ENCODE measurements around the gene ZNF862. TPM values are rescaled to one million over a fixed set of nuclear protein-coding genes. Genes with fewer than 3 reads are reported as not detected.

Gene ZNF862
- total RNA-seq, 1 donor = 8.7 TPM

- H3K36me3 ChIP-seq (ENCODE audit: insufficient read depth, low read length) = peaks cover 6% of the 10 kb centered on the region
- DNase-seq (ENCODE audit: insufficient read length, low spot score, missing footprints) = no peak
- no peaks in the 10 kb centered on the region for H3K4me1 ChIP-seq (ENCODE audit: insufficient read depth, low read length)
- peak; percentile 14 for TF ChIP-seq CTCF (IDR thresholded peaks at IDR 0.05; ENCODE audit: extremely low read depth, low read depth, low read length)
- no peaks in the 10 kb centered on the region for H3K79me2 ChIP-seq (ENCODE audit: insufficient read depth, low read length)
- no peaks in the 10 kb centered on the region for H3K27me3 ChIP-seq (ENCODE audit: insufficient read depth, low read length)
- no peaks in the 10 kb centered on the region for H4K20me1 ChIP-seq (ENCODE audit: insufficient read depth, low read length)
- H3K4me3 ChIP-seq (ENCODE audit: insufficient read depth, low read length) = no peak overlapping the region
- H2AFZ ChIP-seq (ENCODE audit: low read length) = no peak overlapping the region
- no peak overlapping the region for H3K4me2 ChIP-seq (ENCODE audit: insufficient read depth, low read length)
- no peaks in the 10 kb centered on the region for H3K9me3 ChIP-seq (ENCODE audit: low read depth, low read length)
- H3K27ac ChIP-seq (ENCODE audit: low read depth, low read length) = no peak overlapping the region
Observed at GRCh38 chr7:149860821-149861727, 22.9 kb downstream of the ZNF862 start.

GRCh38 chr7:149861728-149862045 lies 23.5 kb downstream of the ZNF862 start:
- Histone ChIP-seq H3K4me2 (ENCODE audit: insufficient read depth, low read length) (no peak overlapping the region), H3K79me2 (ENCODE audit: insufficient read depth, low read length) (no peaks in the 10 kb centered on the region), H4K20me1 (ENCODE audit: insufficient read depth, low read length) (no peaks in the 10 kb centered on the region), H3K9me3 (ENCODE audit: low read depth, low read length) (no peaks in the 10 kb centered on the region), H3K4me1 (ENCODE audit: insufficient read depth, low read length) (no peaks in the 10 kb centered on the region), H3K27me3 (ENCODE audit: insufficient read depth, low read length) (no peaks in the 10 kb centered on the region), H3K27ac (ENCODE audit: low read depth, low read length) (no peak overlapping the region), H3K36me3 (ENCODE audit: insufficient read depth, low read length) (peaks cover 6% of the 10 kb centered on the region), H3K4me3 (ENCODE audit: insufficient read depth, low read length) (no peak overlapping the region), H2AFZ (ENCODE audit: low read length) (no peak overlapping the region)
- no peak for TF ChIP-seq CTCF (IDR thresholded peaks at IDR 0.05; ENCODE audit: extremely low read depth, low read depth, low read length)
- DNase-seq (ENCODE audit: insufficient read length, low spot score, missing footprints) = no peak

DNA sequence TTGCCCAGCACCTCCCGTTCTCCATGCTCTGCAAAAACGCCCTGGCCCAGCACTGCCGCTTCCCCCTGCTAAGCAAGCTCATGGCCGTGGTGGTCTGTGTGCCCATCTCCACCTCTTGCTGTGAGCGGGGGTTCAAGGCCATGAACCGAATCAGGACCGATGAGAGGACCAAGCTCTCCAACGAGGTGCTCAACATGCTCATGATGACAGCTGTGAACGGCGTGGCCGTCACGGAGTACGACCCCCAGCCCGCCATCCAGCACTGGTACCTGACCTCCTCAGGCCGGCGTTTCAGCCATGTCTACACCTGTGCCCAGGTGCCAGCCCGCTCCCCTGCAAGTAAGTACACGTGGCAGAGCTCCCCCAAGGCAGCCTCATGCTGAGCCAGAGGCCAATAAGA lies 24.0 kb downstream of the ZNF862 start:
- no peak overlapping the region for H3K4me3 ChIP-seq (ENCODE audit: insufficient read depth, low read length)
- no peaks in the 10 kb centered on the region for H3K27me3 ChIP-seq (ENCODE audit: insufficient read depth, low read length)
- no peak for TF ChIP-seq CTCF (IDR thresholded peaks at IDR 0.05; ENCODE audit: extremely low read depth, low read depth, low read length)
- no peak overlapping the region for H3K27ac ChIP-seq (ENCODE audit: low read depth, low read length)
- no peaks in the 10 kb centered on the region for H3K9me3 ChIP-seq (ENCODE audit: low read depth, low read length)
- no peaks in the 10 kb centered on the region for H3K79me2 ChIP-seq (ENCODE audit: insufficient read depth, low read length)
- H2AFZ ChIP-seq (ENCODE audit: low read length) = no peak overlapping the region
- H3K4me2 ChIP-seq (ENCODE audit: insufficient read depth, low read length) = no peak overlapping the region
- H3K36me3 ChIP-seq (ENCODE audit: insufficient read depth, low read length) = peaks cover 6% of the 10 kb centered on the region
- no peaks in the 10 kb centered on the region for H3K4me1 ChIP-seq (ENCODE audit: insufficient read depth, low read length)
- no peak for DNase-seq (ENCODE audit: insufficient read length, low spot score, missing footprints)
- H4K20me1 ChIP-seq (ENCODE audit: insufficient read depth, low read length) = no peaks in the 10 kb centered on the region

- Histone ChIP-seq H2AFZ (ENCODE audit: low read length) (no peak overlapping the region), H4K20me1 (ENCODE audit: insufficient read depth, low read length) (no peaks in the 10 kb centered on the region), H3K9me3 (ENCODE audit: low read depth, low read length) (no peaks in the 10 kb centered on the region), H3K4me1 (ENCODE audit: insufficient read depth, low read length) (no peaks in the 10 kb centered on the region), H3K36me3 (ENCODE audit: insufficient read depth, low read length) (peaks cover 6% of the 10 kb centered on the region), H3K79me2 (ENCODE audit: insufficient read depth, low read length) (no peaks in the 10 kb centered on the region), H3K27ac (ENCODE audit: low read depth, low read length) (no peak overlapping the region), H3K4me2 (ENCODE audit: insufficient read depth, low read length) (no peak overlapping the region), H3K27me3 (ENCODE audit: insufficient read depth, low read length) (no peaks in the 10 kb centered on the region), H3K4me3 (ENCODE audit: insufficient read depth, low read length) (no peak overlapping the region)
- no peak for DNase-seq (ENCODE audit: insufficient read length, low spot score, missing footprints)
- TF ChIP-seq CTCF (IDR thresholded peaks at IDR 0.05; ENCODE audit: extremely low read depth, low read depth, low read length) = no peak
Observed at GRCh38 chr7:149863500-149863899, 25.3 kb downstream of the ZNF862 start.

Measured in osteoblast (primary cell).